Astrocyte (in vitro differentiated cells and primary cell): Measurements from ENCODE around the gene SPTLC2.

Experiments
- EZH2 ChIP-seq: IDR thresholded peaks from 2 replicates; pipeline ENCODE4 v1.6.1; 2012; ENCODE audit warnings: mild to moderate bottlenecking, low read length, inconsistent platforms; ENCODE audit not compliant: insufficient read depth
- TF ChIP-seq, protein P1 (sequence below): IDR thresholded peaks from 2 replicates; pipeline ENCODE4 v1.5.1; 2011; ENCODE audit warnings: low read depth, mild to moderate bottlenecking, inconsistent platforms, low read length, moderate library complexity; ENCODE audit not compliant: insufficient read depth

- TF ChIP-seq, protein P1, sequence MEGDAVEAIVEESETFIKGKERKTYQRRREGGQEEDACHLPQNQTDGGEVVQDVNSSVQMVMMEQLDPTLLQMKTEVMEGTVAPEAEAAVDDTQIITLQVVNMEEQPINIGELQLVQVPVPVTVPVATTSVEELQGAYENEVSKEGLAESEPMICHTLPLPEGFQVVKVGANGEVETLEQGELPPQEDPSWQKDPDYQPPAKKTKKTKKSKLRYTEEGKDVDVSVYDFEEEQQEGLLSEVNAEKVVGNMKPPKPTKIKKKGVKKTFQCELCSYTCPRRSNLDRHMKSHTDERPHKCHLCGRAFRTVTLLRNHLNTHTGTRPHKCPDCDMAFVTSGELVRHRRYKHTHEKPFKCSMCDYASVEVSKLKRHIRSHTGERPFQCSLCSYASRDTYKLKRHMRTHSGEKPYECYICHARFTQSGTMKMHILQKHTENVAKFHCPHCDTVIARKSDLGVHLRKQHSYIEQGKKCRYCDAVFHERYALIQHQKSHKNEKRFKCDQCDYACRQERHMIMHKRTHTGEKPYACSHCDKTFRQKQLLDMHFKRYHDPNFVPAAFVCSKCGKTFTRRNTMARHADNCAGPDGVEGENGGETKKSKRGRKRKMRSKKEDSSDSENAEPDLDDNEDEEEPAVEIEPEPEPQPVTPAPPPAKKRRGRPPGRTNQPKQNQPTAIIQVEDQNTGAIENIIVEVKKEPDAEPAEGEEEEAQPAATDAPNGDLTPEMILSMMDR, result no peak
- no peak for TF ChIP-seq EZH2
Observed at GRCh38 chr14:77638771-77639171, 22.3 kb upstream of the SPTLC2 start.
